ENCODE data around the gene CCDC110.

- TF ChIP-seq, protein P1, sequence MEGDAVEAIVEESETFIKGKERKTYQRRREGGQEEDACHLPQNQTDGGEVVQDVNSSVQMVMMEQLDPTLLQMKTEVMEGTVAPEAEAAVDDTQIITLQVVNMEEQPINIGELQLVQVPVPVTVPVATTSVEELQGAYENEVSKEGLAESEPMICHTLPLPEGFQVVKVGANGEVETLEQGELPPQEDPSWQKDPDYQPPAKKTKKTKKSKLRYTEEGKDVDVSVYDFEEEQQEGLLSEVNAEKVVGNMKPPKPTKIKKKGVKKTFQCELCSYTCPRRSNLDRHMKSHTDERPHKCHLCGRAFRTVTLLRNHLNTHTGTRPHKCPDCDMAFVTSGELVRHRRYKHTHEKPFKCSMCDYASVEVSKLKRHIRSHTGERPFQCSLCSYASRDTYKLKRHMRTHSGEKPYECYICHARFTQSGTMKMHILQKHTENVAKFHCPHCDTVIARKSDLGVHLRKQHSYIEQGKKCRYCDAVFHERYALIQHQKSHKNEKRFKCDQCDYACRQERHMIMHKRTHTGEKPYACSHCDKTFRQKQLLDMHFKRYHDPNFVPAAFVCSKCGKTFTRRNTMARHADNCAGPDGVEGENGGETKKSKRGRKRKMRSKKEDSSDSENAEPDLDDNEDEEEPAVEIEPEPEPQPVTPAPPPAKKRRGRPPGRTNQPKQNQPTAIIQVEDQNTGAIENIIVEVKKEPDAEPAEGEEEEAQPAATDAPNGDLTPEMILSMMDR (IDR thresholded peaks at IDR 0.05) = no peak
- TF ChIP-seq SP1 (CRISPR knock-in tag; conservative IDR thresholded peaks at IDR 0.05) = no peak
- no peak for TF ChIP-seq CREB1 (CRISPR knock-in tag; IDR thresholded peaks at IDR 0.05)
- TF ChIP-seq TCF7 (CRISPR knock-in tag; IDR thresholded peaks at IDR 0.05; ENCODE audit: low read depth) = no peak
- TF ChIP-seq HMGXB4 (CRISPR knock-in tag; IDR thresholded peaks at IDR 0.05) = no peak
- TF ChIP-seq IRF2 (CRISPR knock-in tag; IDR thresholded peaks at IDR 0.05; ENCODE audit: borderline replicate concordance, low read depth) = no peak
- TF ChIP-seq ZNF425 (CRISPR knock-in tag; conservative IDR thresholded peaks at IDR 0.05) = no peak
- TF ChIP-seq, protein P2, sequence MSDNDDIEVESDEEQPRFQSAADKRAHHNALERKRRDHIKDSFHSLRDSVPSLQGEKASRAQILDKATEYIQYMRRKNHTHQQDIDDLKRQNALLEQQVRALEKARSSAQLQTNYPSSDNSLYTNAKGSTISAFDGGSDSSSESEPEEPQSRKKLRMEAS (CRISPR knock-in tag; IDR thresholded peaks at IDR 0.05) = no peak
- no peak for TF ChIP-seq ZNF121 (CRISPR knock-in tag; IDR thresholded peaks at IDR 0.05)
- TF ChIP-seq ZNF416 (CRISPR knock-in tag; IDR thresholded peaks at IDR 0.05) = no peak
- no peak for TF ChIP-seq JUN (CRISPR knock-in tag; IDR thresholded peaks at IDR 0.05)
- TF ChIP-seq, protein P3, sequence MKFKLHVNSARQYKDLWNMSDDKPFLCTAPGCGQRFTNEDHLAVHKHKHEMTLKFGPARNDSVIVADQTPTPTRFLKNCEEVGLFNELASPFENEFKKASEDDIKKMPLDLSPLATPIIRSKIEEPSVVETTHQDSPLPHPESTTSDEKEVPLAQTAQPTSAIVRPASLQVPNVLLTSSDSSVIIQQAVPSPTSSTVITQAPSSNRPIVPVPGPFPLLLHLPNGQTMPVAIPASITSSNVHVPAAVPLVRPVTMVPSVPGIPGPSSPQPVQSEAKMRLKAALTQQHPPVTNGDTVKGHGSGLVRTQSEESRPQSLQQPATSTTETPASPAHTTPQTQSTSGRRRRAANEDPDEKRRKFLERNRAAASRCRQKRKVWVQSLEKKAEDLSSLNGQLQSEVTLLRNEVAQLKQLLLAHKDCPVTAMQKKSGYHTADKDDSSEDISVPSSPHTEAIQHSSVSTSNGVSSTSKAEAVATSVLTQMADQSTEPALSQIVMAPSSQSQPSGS (CRISPR knock-in tag; IDR thresholded peaks at IDR 0.05; ENCODE audit: borderline replicate concordance, low read depth) = no peak
- TF ChIP-seq CBFB (CRISPR knock-in tag; IDR thresholded peaks at IDR 0.05; ENCODE audit: low read depth) = no peak
These were observed 36.6 kb upstream of the CCDC110 start for GRCh38 chr4:185508181-185508580.
